ENCODE measurements around the gene BCL2L14.

The BCL2L14 gene

GRCh38 chr12:12048266-12048665 is 22.5 kb upstream of the BCL2L14 start:
- Histone ChIP-seq H3K27me3 (no peaks in the 10 kb centered on the region), H4K20me1 (no peaks in the 10 kb centered on the region), H3K4me2 (no peak overlapping the region), H3K9me3 (replicated peaks in 1 of 11) (no peaks in the 10 kb centered on the region), H3K36me3 (no peaks in the 10 kb centered on the region), H3K4me1 (no peaks in the 10 kb centered on the region), H3K9ac (no peak overlapping the region), H3K4me3 (no peak overlapping the region), H3K27ac (no peak overlapping the region)
- no peak for TF ChIP-seq Cebpa-rat (IDR thresholded peaks at IDR 0.05)

- TF ChIP-seq Cebpa-rat (IDR thresholded peaks at IDR 0.05) = no peak
- Histone ChIP-seq H3K4me2 (no peak overlapping the region), H3K27ac (no peak overlapping the region), H3K27me3 (no peaks in the 10 kb centered on the region), H3K4me1 (no peaks in the 10 kb centered on the region), H3K9ac (no peak overlapping the region), H4K20me1 (no peaks in the 10 kb centered on the region), H3K4me3 (no peak overlapping the region), H3K36me3 (no peaks in the 10 kb centered on the region), H3K9me3 (replicated peaks in 1 of 11) (no peaks in the 10 kb centered on the region)
Observed at GRCh38 chr12:12048714-12049113, 22.0 kb upstream of the BCL2L14 start.

DNA sequence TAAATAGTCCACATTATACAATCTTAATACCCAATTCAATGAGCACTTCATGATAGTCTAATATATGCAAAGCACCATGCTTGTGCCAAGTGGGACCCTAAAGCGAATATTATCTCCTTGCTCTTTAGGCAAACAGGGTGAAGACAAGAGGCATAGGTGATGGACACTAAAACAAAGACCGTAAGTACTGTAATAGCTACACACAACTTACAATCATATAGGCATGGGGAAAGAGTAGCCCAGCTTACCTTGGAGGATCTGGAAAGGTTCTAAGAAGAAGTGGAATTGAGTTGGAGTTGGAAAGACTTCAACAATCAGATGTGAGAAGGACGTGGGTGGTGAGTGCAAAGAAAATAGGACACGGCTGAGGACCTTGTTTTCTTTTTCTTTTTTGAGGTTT is 19.1 kb upstream of the BCL2L14 start:
- Histone ChIP-seq H4K20me1 (no peaks in the 10 kb centered on the region), H3K27me3 (no peaks in the 10 kb centered on the region), H3K9ac (no peak overlapping the region), H3K4me2 (no peak overlapping the region), H3K9me3 (replicated peaks in 1 of 11) (no peaks in the 10 kb centered on the region), H3K36me3 (no peaks in the 10 kb centered on the region), H3K4me3 (no peak overlapping the region), H3K4me1 (no peaks in the 10 kb centered on the region), H3K27ac (no peak overlapping the region)
- no peak for TF ChIP-seq Cebpa-rat (IDR thresholded peaks at IDR 0.05)

GRCh38 chr12:12054993-12055392 is 15.7 kb upstream of the BCL2L14 start:
- TF ChIP-seq Cebpa-rat (IDR thresholded peaks at IDR 0.05) = no peak
- no peak overlapping the region for H3K4me2 ChIP-seq
- no peaks in the 10 kb centered on the region for H4K20me1 ChIP-seq
- no peaks in the 10 kb centered on the region for H3K27me3 ChIP-seq
- H3K27ac ChIP-seq = no peak overlapping the region
- H3K4me1 ChIP-seq = no peaks in the 10 kb centered on the region
- H3K4me3 ChIP-seq = no peak overlapping the region
- no peak overlapping the region for H3K9ac ChIP-seq
- no peaks in the 10 kb centered on the region for H3K36me3 ChIP-seq
- no peaks in the 10 kb centered on the region for H3K9me3 ChIP-seq (replicated peaks in 1 of 11)

DNA sequence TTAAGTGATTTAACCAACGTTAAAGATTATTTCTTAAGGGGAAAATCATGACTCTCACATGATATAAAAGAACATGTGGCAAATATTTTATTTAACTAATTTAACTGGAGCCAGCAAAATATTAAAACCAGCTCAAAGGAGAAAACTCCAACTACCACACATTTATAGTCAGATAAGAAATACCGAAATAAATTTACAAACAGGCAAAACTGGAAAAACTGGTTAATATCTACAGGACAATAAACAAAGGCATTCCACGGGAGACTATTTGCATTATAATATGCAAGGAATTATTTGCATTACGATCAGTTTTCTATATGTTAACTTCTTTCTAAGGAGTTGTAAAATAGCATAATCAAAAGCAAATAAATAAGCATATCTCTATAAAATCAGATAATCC is 13.8 kb upstream of the BCL2L14 start:
- Histone ChIP-seq H3K4me3 (no peak overlapping the region), H3K27me3 (no peaks in the 10 kb centered on the region), H3K27ac (no peak overlapping the region), H3K4me2 (no peak overlapping the region), H3K9me3 (replicated peaks in 1 of 11) (no peaks in the 10 kb centered on the region), H3K9ac (no peak overlapping the region), H4K20me1 (no peaks in the 10 kb centered on the region), H3K4me1 (no peaks in the 10 kb centered on the region), H3K36me3 (no peaks in the 10 kb centered on the region)
- no peak for TF ChIP-seq Cebpa-rat (IDR thresholded peaks at IDR 0.05)

- Histone ChIP-seq H3K4me2 (no peak overlapping the region), H3K4me3 (no peak overlapping the region), H3K27me3 (no peaks in the 10 kb centered on the region), H3K4me1 (peaks cover 0 to 10% (median 0%) of the 10 kb centered on the region in 10 experiments; a peak in 1 of 20 replicates), H4K20me1 (no peaks in the 10 kb centered on the region), H3K9me3 (replicated peaks in 1 of 11) (no peaks in the 10 kb centered on the region), H3K27ac (no peak overlapping the region), H3K36me3 (no peaks in the 10 kb centered on the region), H3K9ac (no peak overlapping the region)
- TF ChIP-seq Cebpa-rat (IDR thresholded peaks at IDR 0.05) = no peak
Observed at GRCh38 chr12:12064596-12064995, 6.1 kb upstream of the BCL2L14 start.

DNA sequence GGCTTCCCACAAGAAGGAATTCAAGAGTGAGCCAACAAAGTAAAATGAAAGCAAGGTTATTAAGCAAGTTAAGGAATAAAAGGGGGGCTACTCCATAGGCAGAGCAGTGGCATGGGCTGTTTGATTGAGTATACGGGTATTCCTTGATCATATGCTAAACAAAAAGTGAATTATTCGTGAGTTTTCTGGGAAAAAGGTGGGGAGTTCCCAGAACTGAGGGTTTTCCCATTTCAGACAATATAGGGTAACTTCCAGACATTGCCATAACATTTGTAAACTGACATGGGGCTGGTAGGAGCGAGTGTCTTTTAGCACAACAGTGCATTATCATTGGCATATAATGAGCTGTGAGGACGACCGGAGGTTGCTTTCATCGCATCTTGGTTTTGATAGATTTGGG is 2.0 kb upstream of the BCL2L14 start:
- H3K9ac ChIP-seq = no peak overlapping the region
- H3K36me3 ChIP-seq = no peaks in the 10 kb centered on the region
- no peaks in the 10 kb centered on the region for H3K9me3 ChIP-seq (replicated peaks in 1 of 11)
- no peak for TF ChIP-seq Cebpa-rat (IDR thresholded peaks at IDR 0.05)
- no peak overlapping the region for H3K27ac ChIP-seq
- no peaks in the 10 kb centered on the region for H4K20me1 ChIP-seq
- H3K4me2 ChIP-seq = no peak overlapping the region
- H3K4me1 ChIP-seq = peaks cover 0 to 14% (median 0%) of the 10 kb centered on the region in 10 experiments; a peak in 1 of 20 replicates
- H3K4me3 ChIP-seq = no peak overlapping the region
- H3K27me3 ChIP-seq = no peaks in the 10 kb centered on the region

GRCh38 chr12:12069821-12070548 is 754 bp upstream of the BCL2L14 start:
- peaks cover 0 to 14% (median 0%) of the 10 kb centered on the region in 10 experiments; a peak in 1 of 20 replicates for H3K4me1 ChIP-seq
- no peak overlapping the region for H3K9ac ChIP-seq
- no peaks in the 10 kb centered on the region for H4K20me1 ChIP-seq
- no peak overlapping the region for H3K4me3 ChIP-seq
- H3K27ac ChIP-seq = no peak overlapping the region
- no peaks in the 10 kb centered on the region for H3K9me3 ChIP-seq (replicated peaks in 1 of 11)
- no peak for TF ChIP-seq Cebpa-rat (IDR thresholded peaks at IDR 0.05)
- no peaks in the 10 kb centered on the region for H3K36me3 ChIP-seq
- H3K4me2 ChIP-seq = 0 out of 22 replicates have a peak overlapping the region, but pooled peaks of 1 of the 11 experiments have one; percentile 17
- no peaks in the 10 kb centered on the region for H3K27me3 ChIP-seq

DNA sequence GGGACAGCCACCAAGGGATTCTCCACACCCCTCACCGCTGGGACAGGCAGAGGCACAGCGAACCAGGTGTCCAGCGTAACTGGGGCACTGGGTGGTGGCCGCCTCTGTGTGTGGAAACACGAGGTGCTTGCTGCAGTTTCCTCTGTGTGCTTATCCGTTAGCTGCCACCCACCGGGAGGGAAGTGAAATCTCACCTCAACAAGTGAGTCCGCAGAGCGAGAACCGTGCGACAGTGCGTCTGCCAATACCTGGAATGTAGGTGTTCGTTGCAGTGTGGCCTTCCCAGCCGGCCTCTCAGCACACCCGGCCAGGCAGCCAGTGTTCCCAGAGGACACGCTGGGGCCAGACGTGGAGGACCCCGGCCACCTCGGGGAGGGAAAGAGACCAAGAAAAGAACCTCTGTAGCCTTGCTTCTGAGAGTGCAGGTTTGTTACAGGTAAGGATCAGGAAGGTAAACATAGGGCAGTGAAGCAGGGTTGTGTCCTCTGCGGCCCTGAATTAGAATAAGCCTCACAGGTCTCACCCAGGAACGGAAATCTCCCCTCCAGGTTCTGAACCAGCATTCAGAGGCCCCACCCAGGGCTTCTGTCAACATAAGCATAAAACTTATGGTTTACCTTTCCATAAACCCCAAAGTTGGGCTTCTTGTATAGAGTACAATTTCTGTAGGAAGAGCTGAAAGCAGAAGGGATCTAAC is 1.5 kb downstream of the BCL2L14 start:
- no peak overlapping the region for H3K4me3 ChIP-seq

DNA sequence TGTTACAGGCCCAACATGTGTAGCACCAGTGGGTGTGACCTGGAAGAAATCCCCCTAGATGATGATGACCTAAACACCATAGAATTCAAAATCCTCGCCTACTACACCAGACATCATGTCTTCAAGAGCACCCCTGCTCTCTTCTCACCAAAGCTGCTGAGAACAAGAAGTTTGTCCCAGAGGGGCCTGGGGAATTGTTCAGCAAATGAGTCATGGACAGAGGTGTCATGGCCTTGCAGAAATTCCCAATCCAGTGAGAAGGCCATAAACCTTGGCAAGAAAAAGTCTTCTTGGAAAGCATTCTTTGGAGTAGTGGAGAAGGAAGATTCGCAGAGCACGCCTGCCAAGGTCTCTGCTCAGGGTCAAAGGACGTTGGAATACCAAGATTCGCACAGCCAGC is 8.6 kb downstream of the BCL2L14 start:
- no peaks in the 10 kb centered on the region for H3K27me3 ChIP-seq
- H3K27ac ChIP-seq = no peak overlapping the region
- TF ChIP-seq Cebpa-rat (IDR thresholded peaks at IDR 0.05) = no peak
- H3K4me2 ChIP-seq = no peak overlapping the region
- no peak overlapping the region for H3K4me3 ChIP-seq
- no peaks in the 10 kb centered on the region for H3K36me3 ChIP-seq
- H3K4me1 ChIP-seq = peaks cover 0 to 6% (median 0%) of the 10 kb centered on the region in 10 experiments; a peak in 1 of 20 replicates
- H3K9me3 ChIP-seq (replicated peaks in 1 of 11) = no peaks in the 10 kb centered on the region
- no peak overlapping the region for H3K9ac ChIP-seq
- no peaks in the 10 kb centered on the region for H4K20me1 ChIP-seq

More for the DNA sequence above, 1.5 kb downstream of the BCL2L14 start:
- H3K36me3 ChIP-seq = no peaks in the 10 kb centered on the region
- H3K9ac ChIP-seq = no peak overlapping the region
- no peaks in the 10 kb centered on the region for H3K27me3 ChIP-seq
- H3K27ac ChIP-seq = no peak overlapping the region
- no peaks in the 10 kb centered on the region for H3K9me3 ChIP-seq (replicated peaks in 1 of 11)
- no peaks in the 10 kb centered on the region for H4K20me1 ChIP-seq
- H3K4me1 ChIP-seq = peaks cover 0 to 14% (median 0%) of the 10 kb centered on the region in 10 experiments; a peak in 1 of 20 replicates
- H3K4me2 ChIP-seq = no peak overlapping the region
- TF ChIP-seq Cebpa-rat (IDR thresholded peaks at IDR 0.05) = no peak
